WERI-Rb-1 (cell line): ENCODE data around the gene PHF11.

Experiments
- DNase-seq: peaks from one replicate; pipeline ENCODE4 v3.0.0-alpha.2; 2020
- H3K27ac ChIP-seq: fragments of 250-450 bp; sonication (Bioruptor Pico); 2 replicates; pipeline ENCODE4 v1.5.1; 2020; ENCODE audit warnings: mild to moderate bottlenecking, moderate library complexity
- H3K27me3 ChIP-seq: fragments of 250-450 bp; sonication (Bioruptor Pico); 2 replicates; pipeline ENCODE4 v1.5.1; 2021; ENCODE audit warnings: mild to moderate bottlenecking, low read depth, moderate library complexity; ENCODE audit not compliant: insufficient read depth, severe bottlenecking
- H3K36me3 ChIP-seq: fragments of 250-450 bp; sonication (Bioruptor Pico); 2 replicates; pipeline ENCODE4 v1.5.1; 2020; ENCODE audit warnings: mild to moderate bottlenecking, moderate library complexity
- H3K4me3 ChIP-seq: 2 replicates; pipeline ENCODE4 v1.5.1; 2011; ENCODE audit warnings: low read depth, mild to moderate bottlenecking, control low read depth, low read length
- H3K9me3 ChIP-seq: fragments of 250-450 bp; sonication (Bioruptor Pico); 2 replicates; pipeline ENCODE4 v1.5.1; 2021; ENCODE audit warnings: mild to moderate bottlenecking, moderate library complexity; ENCODE audit not compliant: severe bottlenecking
- CTCF ChIP-seq: IDR thresholded peaks from 2 replicates; pipeline ENCODE4 v1.5.1; 2011; ENCODE audit warnings: low read depth, mild to moderate bottlenecking, control low read depth, inconsistent platforms, low read length

Gene PHF11

DNA sequence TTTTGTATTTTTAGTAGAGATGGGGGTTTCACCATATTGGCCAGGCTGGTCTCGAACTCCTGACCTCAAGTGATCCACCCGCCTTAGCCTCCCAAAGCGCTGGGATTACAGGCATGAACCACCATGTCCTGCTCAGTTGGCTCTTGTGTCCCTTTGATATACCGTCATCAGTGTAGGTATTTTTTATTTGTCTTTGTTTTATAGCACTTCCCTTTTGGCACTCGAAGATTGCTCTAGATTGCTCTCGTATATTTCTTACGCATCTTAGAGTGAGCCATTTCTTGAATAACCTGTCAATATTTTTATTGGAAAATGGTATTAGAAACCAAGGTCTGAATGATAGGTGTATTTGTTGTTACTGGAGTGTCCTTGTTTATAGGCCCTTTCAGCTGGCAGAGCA lies 42.3 kb upstream of the PHF11 start:
- DNase-seq, result no peak
- no peak for TF ChIP-seq CTCF
- no peak overlapping the region for H3K27ac ChIP-seq
- H3K27me3 ChIP-seq, result no peaks in the 10 kb centered on the region
- no peaks in the 10 kb centered on the region for H3K9me3 ChIP-seq
- no peaks in the 10 kb centered on the region for H3K36me3 ChIP-seq
- no peak overlapping the region for H3K4me3 ChIP-seq

- no peak overlapping the region for H3K27ac ChIP-seq
- no peak overlapping the region for H3K4me3 ChIP-seq
Observed at GRCh38 chr13:49454388-49455006, 41.3 kb upstream of the PHF11 start.

GRCh38 chr13:49455007-49455398 lies 40.8 kb upstream of the PHF11 start:
- no peaks in the 10 kb centered on the region for H3K27me3 ChIP-seq
- no peak overlapping the region for H3K27ac ChIP-seq
- DNase-seq, result no peak
- H3K9me3 ChIP-seq, result no peaks in the 10 kb centered on the region
- no peak overlapping the region for H3K4me3 ChIP-seq
- no peak for TF ChIP-seq CTCF
- no peaks in the 10 kb centered on the region for H3K36me3 ChIP-seq

More at GRCh38 chr13:49454388-49455006, 41.3 kb upstream of the PHF11 start:
- no peaks in the 10 kb centered on the region for H3K27me3 ChIP-seq
- DNase-seq, result no peak
- TF ChIP-seq CTCF, result no peak
- no peaks in the 10 kb centered on the region for H3K36me3 ChIP-seq
- H3K9me3 ChIP-seq, result no peaks in the 10 kb centered on the region

DNA sequence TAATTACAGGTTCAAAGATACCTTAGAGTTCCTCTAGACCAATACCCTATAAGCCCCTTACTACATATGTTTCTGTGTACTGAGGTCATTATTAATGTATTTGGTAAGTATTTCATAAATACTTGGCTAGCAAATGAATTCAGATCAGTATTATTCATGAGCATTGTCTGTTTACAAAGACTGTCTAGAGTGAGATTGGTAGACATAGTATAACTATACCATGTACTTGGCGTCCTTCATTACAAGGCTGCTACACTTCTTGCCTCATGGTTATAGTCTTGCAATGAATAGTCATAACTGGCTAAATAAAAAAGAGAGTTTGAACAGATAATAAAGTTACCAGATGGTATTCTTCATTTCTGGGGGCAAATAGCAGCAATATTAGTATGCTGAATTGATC lies 39.6 kb upstream of the PHF11 start:
- H3K27me3 ChIP-seq, result no peaks in the 10 kb centered on the region
- H3K27ac ChIP-seq, result no peak overlapping the region
- H3K9me3 ChIP-seq, result no peaks in the 10 kb centered on the region
- no peak overlapping the region for H3K4me3 ChIP-seq
- no peak for TF ChIP-seq CTCF
- H3K36me3 ChIP-seq, result no peaks in the 10 kb centered on the region
- no peak for DNase-seq

GRCh38 chr13:49457221-49457620 lies 38.5 kb upstream of the PHF11 start:
- no peak overlapping the region for H3K27ac ChIP-seq
- H3K36me3 ChIP-seq, result no peaks in the 10 kb centered on the region

More at GRCh38 chr13:49457221-49457620, 38.5 kb upstream of the PHF11 start:
- Histone ChIP-seq H3K4me3 (no peak overlapping the region), H3K27me3 (no peaks in the 10 kb centered on the region), H3K9me3 (no peaks in the 10 kb centered on the region)
- TF ChIP-seq CTCF, result no peak
- DNase-seq, result no peak
